Measurements from ENCODE around the gene FBXL13. TPM values are rescaled to one million over a fixed set of nuclear protein-coding genes. Genes with fewer than 3 reads are reported as not detected.
"Not testable (repeated sequence)": the region's sequence is repeated elsewhere in the genome, so short reads cannot be mapped to it uniquely, and the experiment has no call there.

FBXL13 gene
- total RNA-seq, 1 donor from 2014 or later, result 4.7 TPM

DNA sequence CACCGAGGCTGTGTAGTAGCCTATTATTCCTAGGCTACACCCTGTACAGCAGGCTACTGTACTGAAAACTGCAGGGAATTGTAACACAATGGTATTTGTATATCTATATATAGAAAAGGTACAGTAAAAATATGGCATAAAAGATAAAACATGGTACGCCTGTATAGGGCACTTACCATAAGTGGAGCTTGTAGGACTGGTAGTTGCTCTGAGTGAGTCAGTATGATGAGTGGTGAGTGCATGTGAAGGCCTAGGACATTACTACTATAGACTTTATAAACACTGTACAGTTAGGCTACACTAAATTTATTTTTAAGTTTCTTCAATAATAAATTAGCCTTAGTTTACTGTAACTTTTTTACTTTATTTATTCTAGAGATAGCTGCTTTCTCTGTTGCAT is 285.8 kb downstream of the FBXL13 start:
- not testable (repeated sequence) for H3K27me3 Mint-ChIP-seq (ENCODE audit: low read depth); H3K4me1 Mint-ChIP-seq; H3K4me3 Mint-ChIP-seq; H3K27ac Mint-ChIP-seq; DNase-seq (ENCODE audit: low spot score in 2 of 2, unreplicated experiment in 2 of 2); H3K36me3 Mint-ChIP-seq; H3K9me3 Mint-ChIP-seq

DNA sequence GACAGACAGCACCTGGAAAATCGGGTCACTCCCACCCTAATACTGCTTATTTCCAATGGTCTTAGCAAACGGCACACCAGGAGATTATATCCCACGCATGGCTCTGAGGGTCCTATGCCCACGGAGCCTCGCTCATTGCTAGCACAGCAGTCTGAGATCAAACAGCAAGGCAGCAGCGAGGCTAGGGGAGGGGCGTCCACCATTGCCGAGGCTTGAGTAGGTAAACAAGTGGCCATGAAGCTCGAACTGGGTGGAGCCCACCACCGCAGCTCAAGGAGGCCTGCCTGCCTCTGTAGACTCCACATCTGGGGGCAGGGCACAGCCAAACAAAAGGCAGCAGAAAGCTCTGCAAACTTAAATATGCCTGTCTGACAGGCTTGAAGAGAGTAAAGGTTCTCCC is 293.7 kb downstream of the FBXL13 start:
- DNase-seq (ENCODE audit: low spot score in 2 of 2, unreplicated experiment in 2 of 2); H3K27ac Mint-ChIP-seq: not testable (repeated sequence)

GRCh38 chr7:102778663-102779062 is 295.9 kb downstream of the FBXL13 start:
- H3K27ac Mint-ChIP-seq; H3K4me1 Mint-ChIP-seq; H3K27me3 Mint-ChIP-seq (ENCODE audit: low read depth); DNase-seq (ENCODE audit: low spot score in 2 of 2, unreplicated experiment in 2 of 2); H3K4me3 Mint-ChIP-seq: not testable (repeated sequence)
- H3K9me3 Mint-ChIP-seq, result peaks cover 13% of the 10 kb centered on the region
- H3K36me3 Mint-ChIP-seq, result peaks cover 33% of the 10 kb centered on the region

More for the DNA sequence above, 293.7 kb downstream of the FBXL13 start:
- H3K27me3 Mint-ChIP-seq (ENCODE audit: low read depth); H3K4me1 Mint-ChIP-seq; H3K9me3 Mint-ChIP-seq; H3K4me3 Mint-ChIP-seq: not testable (repeated sequence)
- H3K36me3 Mint-ChIP-seq, result peaks cover 30% of the 10 kb centered on the region

DNA sequence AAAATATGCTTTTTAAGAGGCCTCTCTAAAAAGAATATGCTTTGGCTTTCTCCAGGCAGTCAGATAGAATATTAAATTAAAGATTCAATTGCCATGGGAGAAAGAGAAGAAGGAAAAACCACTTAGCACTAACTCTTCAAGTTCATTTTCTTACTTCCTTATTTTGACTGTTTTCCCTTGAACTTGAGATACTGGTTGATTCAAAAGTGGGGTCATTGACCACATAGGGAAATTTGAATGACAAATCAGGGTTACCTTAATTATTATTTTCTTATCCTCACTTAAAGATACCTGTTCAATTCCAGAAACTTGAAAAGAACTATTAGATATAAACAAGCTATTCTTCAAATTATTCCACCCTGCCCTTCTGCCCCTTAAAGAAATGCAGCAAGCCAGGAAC is 298.4 kb downstream of the FBXL13 start:
- not testable (repeated sequence) for DNase-seq (ENCODE audit: low spot score in 2 of 2, unreplicated experiment in 2 of 2); H3K4me1 Mint-ChIP-seq; H3K27ac Mint-ChIP-seq; H3K27me3 Mint-ChIP-seq (ENCODE audit: low read depth); H3K4me3 Mint-ChIP-seq
- peaks cover 15% of the 10 kb centered on the region for H3K9me3 Mint-ChIP-seq
- H3K36me3 Mint-ChIP-seq, result peaks cover 29% of the 10 kb centered on the region

DNA sequence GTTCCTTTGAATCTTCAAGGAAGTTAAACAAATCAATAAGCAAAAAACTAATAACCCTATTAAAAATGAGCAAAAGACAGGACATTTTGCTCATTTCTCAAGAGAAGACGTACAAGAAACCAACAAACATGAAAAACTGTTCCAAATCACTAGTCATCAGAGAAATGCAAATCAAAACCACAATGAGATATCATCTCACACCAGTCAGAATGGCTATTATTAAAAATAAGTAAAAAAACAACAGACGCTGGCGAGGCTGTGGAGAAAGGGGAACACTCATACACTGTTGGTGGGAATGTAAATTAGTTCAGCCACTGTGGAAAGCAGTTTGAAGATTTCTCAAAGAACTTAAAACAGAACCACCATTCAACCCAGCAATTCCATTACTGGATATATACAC is 304.1 kb downstream of the FBXL13 start:
- H3K27me3 Mint-ChIP-seq (ENCODE audit: low read depth), result not testable (repeated sequence)

DNA sequence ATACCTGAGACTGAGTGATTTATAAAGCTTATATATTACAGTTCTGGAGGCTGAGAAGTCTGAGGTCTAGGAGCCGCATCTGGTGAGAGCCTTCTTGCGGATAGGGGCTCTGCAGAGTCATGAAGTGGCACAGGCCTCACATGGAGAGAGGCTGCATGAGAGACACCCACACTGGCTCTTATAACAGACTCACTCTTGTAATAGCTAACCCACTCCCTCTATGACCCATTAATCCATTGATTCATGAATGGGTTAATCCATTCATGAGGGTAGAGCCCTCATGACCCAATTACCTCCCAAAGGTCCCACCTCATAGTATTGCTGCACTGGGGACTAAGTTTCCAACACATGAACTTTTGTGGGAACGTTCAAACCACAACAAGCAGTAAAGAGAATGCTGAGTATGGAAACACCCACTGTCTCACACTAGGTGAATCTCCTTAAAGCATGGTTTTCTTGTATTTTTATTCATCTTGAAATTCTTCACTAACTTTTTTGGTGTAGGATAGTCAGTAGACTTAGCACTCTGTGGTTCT is 304.9 kb downstream of the FBXL13 start:
- not testable (repeated sequence) for H3K4me3 Mint-ChIP-seq; H3K9me3 Mint-ChIP-seq; H3K36me3 Mint-ChIP-seq; H3K27me3 Mint-ChIP-seq (ENCODE audit: low read depth); DNase-seq (ENCODE audit: low spot score in 2 of 2, unreplicated experiment in 2 of 2); H3K27ac Mint-ChIP-seq; H3K4me1 Mint-ChIP-seq

More for the DNA sequence above, 304.1 kb downstream of the FBXL13 start:
- H3K4me1 Mint-ChIP-seq; H3K4me3 Mint-ChIP-seq; H3K9me3 Mint-ChIP-seq; DNase-seq (ENCODE audit: low spot score in 2 of 2, unreplicated experiment in 2 of 2); H3K27ac Mint-ChIP-seq; H3K36me3 Mint-ChIP-seq: not testable (repeated sequence)

DNA sequence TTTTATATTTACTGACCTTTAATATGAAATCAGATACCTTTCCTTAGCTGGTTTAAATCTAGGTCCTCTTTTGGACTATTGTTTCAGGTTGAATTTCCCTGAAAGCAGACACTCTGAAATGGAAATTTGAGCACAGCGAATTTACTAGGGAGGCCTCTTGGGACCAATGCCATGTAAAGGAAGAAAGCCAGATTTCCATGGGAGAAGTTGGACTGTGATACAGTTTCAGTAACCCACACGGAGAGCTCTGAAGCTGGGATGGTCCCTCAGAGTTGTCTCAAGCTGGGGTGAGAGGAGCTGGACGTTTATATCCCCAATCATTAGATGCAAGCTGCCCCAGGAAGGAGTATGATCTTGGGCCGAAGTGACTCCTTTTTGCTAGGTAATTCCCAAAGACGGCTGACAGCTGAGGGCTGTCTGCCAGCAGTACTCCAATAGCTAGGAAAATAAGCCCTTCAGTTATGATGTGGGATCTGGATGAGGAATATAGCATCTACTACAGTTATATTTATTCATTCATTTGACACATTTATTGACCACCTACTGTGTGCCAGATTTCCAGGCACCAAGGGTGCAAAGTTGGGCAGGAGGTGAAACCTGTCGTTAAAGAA is 311.2 kb downstream of the FBXL13 start:
- H3K4me1 Mint-ChIP-seq; H3K9me3 Mint-ChIP-seq; H3K36me3 Mint-ChIP-seq; DNase-seq (ENCODE audit: low spot score in 2 of 2, unreplicated experiment in 2 of 2); H3K27me3 Mint-ChIP-seq (ENCODE audit: low read depth); H3K4me3 Mint-ChIP-seq: not testable (repeated sequence)
- H3K27ac Mint-ChIP-seq, result peak overlapping the region; percentile 64

Other genes starting within 250 kb of the FBXL13 start
- gene LRRC17, start 161.8 kb downstream of the FBXL13 start, total RNA-seq, result 42.0 to 45.5 TPM (median 43.1 TPM) in 3 replicates
- gene ARMC10, start 344 bp upstream of the FBXL13 start, total RNA-seq, result 26.6 to 31.2 TPM (median 31.0 TPM) in 3 replicates
- 17.0 to 17.5 TPM (median 17.0 TPM) in 3 replicates for gene NAPEPLD, start 74.3 kb upstream of the FBXL13 start, total RNA-seq
- 64.0 to 68.6 TPM (median 65.1 TPM) in 3 replicates for gene PMPCB, start 222.6 kb upstream of the FBXL13 start, total RNA-seq